ENCODE data around the gene ZBTB5. TPM values are rescaled to one million over a fixed set of nuclear protein-coding genes. Genes with fewer than 3 reads are reported as not detected.

The ZBTB5 gene
- total and polyA plus RNA-seq, 7 donors = 2.5 to 6.0 (median 5.3) TPM

GRCh38 chr9:37412431-37413151, 52.7 kb downstream of the ZBTB5 start:
- peak; percentile 68 to 81 for DNase-seq
- Histone ChIP-seq H3K4me3 (no peak overlapping the region), H3K9me3 (no peaks in the 10 kb centered on the region), H3K4me1 (peaks cover 31% of the 10 kb centered on the region), H3K27ac (peak overlapping the region; percentile 73), H3K36me3 (ENCODE audit: insufficient read depth in 1 of 2, low read depth in 1 of 2) (no peaks in the 10 kb centered on the region), H3K27me3 (ENCODE audit: insufficient read depth in 3 of 3, low read length in 2 of 3) (no peaks in the 10 kb centered on the region)
- intact Hi-C loops (cut with DNase I) = no loop called here
- 22 to 39% (median 31%) methylated on average over 17 of the region's 17 CpGs for WGBS, 3 donors
- ATAC-seq = peak; percentile 84 to 86 (median 84)
- TF ChIP-seq CTCF (IDR thresholded peaks at IDR 0.05) = no peak

GRCh38 chr9:37410969-37411785, 54.1 kb downstream of the ZBTB5 start:
- no peak overlapping the region for H3K4me3 ChIP-seq
- H3K36me3 ChIP-seq (ENCODE audit: insufficient read depth in 1 of 2, low read depth in 1 of 2) = no peaks in the 10 kb centered on the region
- H3K4me1 ChIP-seq = peaks cover 31% of the 10 kb centered on the region
- no peak for TF ChIP-seq CTCF (IDR thresholded peaks at IDR 0.05)
- no peaks in the 10 kb centered on the region for H3K27me3 ChIP-seq (ENCODE audit: insufficient read depth in 3 of 3, low read length in 2 of 3)
- ATAC-seq (no peak), DNase-seq (no peak)
- whole genome bisulfite sequencing, 3 donors = 70 to 82% (median 75%) methylated on average over 11 to 13 of the region's 13 CpGs
- no peak overlapping the region for H3K27ac ChIP-seq
- intact Hi-C loops (cut with DNase I) = no loop called here
- no peaks in the 10 kb centered on the region for H3K9me3 ChIP-seq

- H3K4me1 ChIP-seq = peaks cover 28% of the 10 kb centered on the region
- intact Hi-C loops (cut with DNase I) = no loop called here
- H3K4me3 ChIP-seq = no peak overlapping the region
- TF ChIP-seq CTCF (IDR thresholded peaks at IDR 0.05) = no peak
- H3K27me3 ChIP-seq (ENCODE audit: insufficient read depth in 3 of 3, low read length in 2 of 3) = no peaks in the 10 kb centered on the region
- DNase-seq (no peak), ATAC-seq (no peak)
- no peaks in the 10 kb centered on the region for H3K36me3 ChIP-seq (ENCODE audit: insufficient read depth in 1 of 2, low read depth in 1 of 2)
- 91 to 93% (median 93%) methylated on average over 8 to 9 of the region's 9 CpGs for WGBS, 3 donors
- H3K27ac ChIP-seq = no peak overlapping the region
- no peaks in the 10 kb centered on the region for H3K9me3 ChIP-seq
Measured at GRCh38 chr9:37410354-37410861, 54.8 kb downstream of the ZBTB5 start.

GRCh38 chr9:37408933-37409710, 56.1 kb downstream of the ZBTB5 start:
- 86 to 89% (median 89%) methylated on average over 22 of the region's 22 CpGs for WGBS, 3 donors
- H3K4me1 ChIP-seq = peaks cover 18% of the 10 kb centered on the region
- intact Hi-C loops (cut with DNase I) = loop anchor here in 1 of 2 donors (10.0 kb wide), 1 partner anchor 986 kb away; the partner anchor contains the start of gene ALDH1B1
- H3K4me3 ChIP-seq = no peak overlapping the region
- H3K27ac ChIP-seq = no peak overlapping the region
- H3K9me3 ChIP-seq = no peaks in the 10 kb centered on the region
- H3K27me3 ChIP-seq (ENCODE audit: insufficient read depth in 3 of 3, low read length in 2 of 3) = no peaks in the 10 kb centered on the region
- ATAC-seq (no peak), DNase-seq (no peak)
- no peaks in the 10 kb centered on the region for H3K36me3 ChIP-seq (ENCODE audit: insufficient read depth in 1 of 2, low read depth in 1 of 2)
- TF ChIP-seq CTCF (IDR thresholded peaks at IDR 0.05) = no peak
